KMS-11 (cell line): ENCODE measurements around the gene ADARB1.

Experiments
- H2AFZ ChIP-seq: fragments of 200-600 bp; sonication (generic); 2 replicates; pipeline ENCODE4 v1.6.1; 2016; ENCODE audit warnings: antibody characterized with exemption, mixed run types, low read depth
- H3K27ac ChIP-seq: fragments of 200-600 bp; sonication (generic); 2 replicates; pipeline ENCODE4 v1.6.1; 2016; ENCODE audit warnings: mild to moderate bottlenecking, mixed run types
- H3K27me3 ChIP-seq: fragments of 200-600 bp; sonication (generic); 2 replicates; pipeline ENCODE4 v1.6.1; 2017; ENCODE audit warnings: mild to moderate bottlenecking, low read depth, mixed run types, moderate library complexity; ENCODE audit not compliant: insufficient read depth
- H3K36me3 ChIP-seq: fragments of 200-600 bp; sonication (generic); 2 replicates; pipeline ENCODE4 v1.6.1; 2017; ENCODE audit warnings: mild to moderate bottlenecking, mixed run types; ENCODE audit not compliant: insufficient read depth
- H3K4me1 ChIP-seq: fragments of 200-600 bp; sonication (generic); 2 replicates; pipeline ENCODE4 v1.6.1; 2016; ENCODE audit warnings: mild to moderate bottlenecking, low read depth, mixed run types; ENCODE audit not compliant: poor library complexity, severe bottlenecking
- H3K4me2 ChIP-seq: fragments of 200-600 bp; sonication (generic); 2 replicates; pipeline ENCODE4 v1.7.0; 2016; ENCODE audit warnings: mild to moderate bottlenecking, mixed run types
- H3K4me3 ChIP-seq: fragments of 200-600 bp; sonication (generic); IDR thresholded peaks from 2 replicates; pipeline ENCODE4 v1.6.1; 2017; ENCODE audit warnings: low read depth, low read length, mixed read lengths; ENCODE audit not compliant: insufficient read depth
- H3K79me2 ChIP-seq: fragments of 200-600 bp; sonication (generic); 2 replicates; pipeline ENCODE4 v1.6.1; 2016; ENCODE audit warnings: low read depth, mixed run types; ENCODE audit not compliant: insufficient read depth
- H3K9ac ChIP-seq: fragments of 200-600 bp; sonication (generic); 2 replicates; pipeline ENCODE4 v1.6.1; 2016; ENCODE audit warnings: mild to moderate bottlenecking, mixed run types
- H4K20me1 ChIP-seq: fragments of 200-600 bp; sonication (generic); 2 replicates; pipeline ENCODE4 v1.6.1; 2016; ENCODE audit warnings: mild to moderate bottlenecking, mixed run types; ENCODE audit not compliant: insufficient read depth
- CTCF ChIP-seq: fragments of 200-600 bp; sonication (generic); conservative IDR thresholded peaks from 2 replicates; pipeline ENCODE4 v1.6.1; 2017; ENCODE audit warnings: low read depth, mild to moderate bottlenecking, antibody characterized with exemption, low read length, moderate library complexity, mixed read lengths

ADARB1 gene

GRCh38 chr21:45255381-45256020 lies 181.1 kb downstream of the ADARB1 start:
- Histone ChIP-seq H3K9ac (peak overlapping the region; percentile 21; the same call in 1 of the 2 replicates), H3K4me1 (no peaks in the 10 kb centered on the region), H3K27me3 (no peaks in the 10 kb centered on the region; the same call in 1 of the 2 replicates), H3K4me3 (no peak overlapping the region), H4K20me1 (no peaks in the 10 kb centered on the region), H3K79me2 (no peaks in the 10 kb centered on the region), H3K27ac (no peak overlapping the region), H3K4me2 (peak overlapping the region; percentile 47; the same call in 1 of the 2 replicates), H3K36me3 (no peaks in the 10 kb centered on the region), H2AFZ (peak overlapping the region; percentile 60)
- no peak for TF ChIP-seq CTCF

- H3K4me2 ChIP-seq = no peak overlapping the region
Observed at GRCh38 chr21:45256021-45256911, 181.9 kb downstream of the ADARB1 start.

GRCh38 chr21:45256912-45257672 lies 182.7 kb downstream of the ADARB1 start:
- Histone ChIP-seq H3K27me3 (no peaks in the 10 kb centered on the region; the same call in 1 of the 2 replicates), H4K20me1 (no peaks in the 10 kb centered on the region), H3K4me3 (no peak overlapping the region), H2AFZ (no peak overlapping the region), H3K27ac (no peak overlapping the region), H3K36me3 (no peaks in the 10 kb centered on the region), H3K4me2 (no peak overlapping the region), H3K9ac (no peak overlapping the region), H3K4me1 (no peaks in the 10 kb centered on the region), H3K79me2 (no peaks in the 10 kb centered on the region)
- TF ChIP-seq CTCF = no peak

More at GRCh38 chr21:45256021-45256911, 181.9 kb downstream of the ADARB1 start:
- H3K9ac ChIP-seq = no peak overlapping the region
- H2AFZ ChIP-seq = peak overlapping the region; percentile 60; the same call in 1 of the 2 replicates
- no peaks in the 10 kb centered on the region; the same call in 1 of the 2 replicates for H3K27me3 ChIP-seq
- no peak for TF ChIP-seq CTCF
- H4K20me1 ChIP-seq = no peaks in the 10 kb centered on the region
- H3K79me2 ChIP-seq = no peaks in the 10 kb centered on the region
- H3K27ac ChIP-seq = no peak overlapping the region
- H3K4me3 ChIP-seq = no peak overlapping the region
- no peaks in the 10 kb centered on the region for H3K36me3 ChIP-seq
- no peaks in the 10 kb centered on the region for H3K4me1 ChIP-seq

GRCh38 chr21:45257673-45258341 lies 183.4 kb downstream of the ADARB1 start:
- H3K9ac ChIP-seq = no peak overlapping the region
- no peak overlapping the region for H3K4me3 ChIP-seq
- no peak overlapping the region for H3K4me2 ChIP-seq
- H2AFZ ChIP-seq = no peak overlapping the region
- TF ChIP-seq CTCF = no peak
- H3K36me3 ChIP-seq = no peaks in the 10 kb centered on the region
- H3K27ac ChIP-seq = no peak overlapping the region
- no peaks in the 10 kb centered on the region; the same call in 1 of the 2 replicates for H3K27me3 ChIP-seq
- H3K4me1 ChIP-seq = no peaks in the 10 kb centered on the region
- no peaks in the 10 kb centered on the region for H4K20me1 ChIP-seq
- H3K79me2 ChIP-seq = no peaks in the 10 kb centered on the region
